Sigmoid colon (tissue), 4 donors: ENCODE measurements around the gene RASGRF2.

Experiments
- POLR2A ChIP-seq, 2 donors: fragments of 450-650 bp; IDR thresholded peaks; one replicate each; pipeline ENCODE4 v1.6.1; 2016; ENCODE audit warnings: antibody characterized with exemption in 2 of 2, mild to moderate bottlenecking in 2 of 2, moderate library complexity in 2 of 2
- POLR2AphosphoS5 ChIP-seq, 4 donors: sonication (generic); formaldehyde crosslinking; IDR thresholded peaks; one replicate each; pipeline ENCODE4 v1.6.1; 2017; ENCODE audit warnings: antibody characterized with exemption in 4 of 4
- TF ChIP-seq, protein P1 (sequence below), 4 experiments: fragments of 450-650 bp in 3 of 4; fragments of 200-600 bp in 1 of 4; IDR thresholded peaks; one replicate each; pipeline ENCODE4 v1.5.1; 2016 to 2019; ENCODE audit warnings: antibody characterized with exemption in 4 of 4, mild to moderate bottlenecking in 3 of 4, moderate library complexity in 2 of 4

DNA sequence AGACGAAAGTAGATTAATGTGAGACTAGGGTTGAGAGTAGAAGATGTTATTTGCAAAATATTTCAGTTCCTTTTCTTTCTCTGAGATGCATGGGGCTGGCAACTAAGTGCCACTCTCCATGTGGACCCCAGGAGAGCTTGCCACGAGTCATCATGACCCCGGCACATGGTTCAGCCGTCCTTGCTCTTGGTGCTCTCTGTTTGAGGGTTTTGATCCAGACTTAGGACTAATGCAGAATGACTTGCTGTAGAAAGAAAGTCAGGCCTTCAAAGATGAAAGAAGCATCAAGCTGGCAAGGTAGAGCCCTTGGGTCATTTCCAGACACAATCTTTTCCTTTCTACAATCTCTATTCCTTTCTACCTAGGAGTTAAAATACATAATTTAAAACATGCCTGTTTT, 84.7 kb downstream of the RASGRF2 start:
- TF ChIP-seq POLR2AphosphoS5 (IDR thresholded peaks at IDR 0.05) (no peak), POLR2A (IDR thresholded peaks at IDR 0.05) (no peak)
- TF ChIP-seq, protein P1, sequence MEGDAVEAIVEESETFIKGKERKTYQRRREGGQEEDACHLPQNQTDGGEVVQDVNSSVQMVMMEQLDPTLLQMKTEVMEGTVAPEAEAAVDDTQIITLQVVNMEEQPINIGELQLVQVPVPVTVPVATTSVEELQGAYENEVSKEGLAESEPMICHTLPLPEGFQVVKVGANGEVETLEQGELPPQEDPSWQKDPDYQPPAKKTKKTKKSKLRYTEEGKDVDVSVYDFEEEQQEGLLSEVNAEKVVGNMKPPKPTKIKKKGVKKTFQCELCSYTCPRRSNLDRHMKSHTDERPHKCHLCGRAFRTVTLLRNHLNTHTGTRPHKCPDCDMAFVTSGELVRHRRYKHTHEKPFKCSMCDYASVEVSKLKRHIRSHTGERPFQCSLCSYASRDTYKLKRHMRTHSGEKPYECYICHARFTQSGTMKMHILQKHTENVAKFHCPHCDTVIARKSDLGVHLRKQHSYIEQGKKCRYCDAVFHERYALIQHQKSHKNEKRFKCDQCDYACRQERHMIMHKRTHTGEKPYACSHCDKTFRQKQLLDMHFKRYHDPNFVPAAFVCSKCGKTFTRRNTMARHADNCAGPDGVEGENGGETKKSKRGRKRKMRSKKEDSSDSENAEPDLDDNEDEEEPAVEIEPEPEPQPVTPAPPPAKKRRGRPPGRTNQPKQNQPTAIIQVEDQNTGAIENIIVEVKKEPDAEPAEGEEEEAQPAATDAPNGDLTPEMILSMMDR (IDR thresholded peaks at IDR 0.05) = no peak
